SK-N-SH treated with all-trans-retinoic acid at 6 μM for 48 hours (cell line): ENCODE results near the gene ANAPC15.

Experiments
- ATAC-seq: fragments of 200-7000 bp; cut with Tn5 transposase; 3 replicates; pipeline ENCODE4 v1.9.1; 2020; ENCODE audit warnings: mild to moderate bottlenecking, moderate library complexity
- ARNTL ChIP-seq: fragments of 450-650 bp; formaldehyde crosslinking; IDR thresholded peaks from 2 replicates; pipeline ENCODE4 v1.5.0; 2020; ENCODE audit warnings: low read depth, mild to moderate bottlenecking, moderate library complexity, borderline replicate concordance
- BACH2 ChIP-seq: fragments of 250-450 bp; sonication (Bioruptor Pico); IDR thresholded peaks from 2 replicates; pipeline ENCODE4 v1.9.0; 2021; ENCODE audit warnings: mild to moderate bottlenecking, borderline replicate concordance
- CREB5 ChIP-seq: fragments of 250-450 bp; sonication (Bioruptor Pico); IDR thresholded peaks from 2 replicates; pipeline ENCODE4 v1.5.1; 2020; ENCODE audit warnings: low read depth, mild to moderate bottlenecking, moderate library complexity
- CSDC2 ChIP-seq: fragments of 250-450 bp; sonication (Bioruptor Pico); IDR thresholded peaks from 2 replicates; pipeline ENCODE4 v1.5.0; 2020; ENCODE audit warnings: mild to moderate bottlenecking, moderate library complexity
- CSRNP3 ChIP-seq: fragments of 250-450 bp; sonication (Bioruptor Pico); IDR thresholded peaks from 2 replicates; pipeline ENCODE4 v1.5.1; 2021; ENCODE audit warnings: mild to moderate bottlenecking, moderate library complexity
- ESRRG ChIP-seq: fragments of 250-450 bp; sonication (Bioruptor Pico); IDR thresholded peaks from 2 replicates; pipeline ENCODE4 v1.6.1; 2021; ENCODE audit warnings: mild to moderate bottlenecking
- GLIS3 ChIP-seq: fragments of 250-450 bp; sonication (Bioruptor Pico); IDR thresholded peaks from 2 replicates; pipeline ENCODE4 v1.5.0; 2020; ENCODE audit warnings: mild to moderate bottlenecking, moderate library complexity
- ISL1 ChIP-seq: fragments of 250-450 bp; sonication (Bioruptor Pico); IDR thresholded peaks from 2 replicates; pipeline ENCODE4 v2.1.2; 2022; ENCODE audit warnings: mild to moderate bottlenecking, moderate library complexity
- OSR1 ChIP-seq: fragments of 250-450 bp; sonication (Bioruptor Pico); IDR thresholded peaks from 2 replicates; pipeline ENCODE4 v1.8.0; 2022; ENCODE audit warnings: moderate library complexity, mild to moderate bottlenecking, inconsistent platforms
- PPARA ChIP-seq: fragments of 250-450 bp; sonication (Bioruptor Pico); IDR thresholded peaks from 2 replicates; pipeline ENCODE4 v1.5.0; 2020; ENCODE audit warnings: mild to moderate bottlenecking, borderline replicate concordance
- RARB ChIP-seq: fragments of 250-450 bp; sonication (Bioruptor Pico); IDR thresholded peaks from 2 replicates; pipeline ENCODE4 v1.8.0; 2021; ENCODE audit warnings: mild to moderate bottlenecking, moderate library complexity
- SNAI2 ChIP-seq: fragments of 250-450 bp; sonication (Bioruptor Pico); IDR thresholded peaks from 2 replicates; pipeline ENCODE4 v1.5.0; 2020; ENCODE audit warnings: mild to moderate bottlenecking, moderate library complexity
- TCF4 ChIP-seq: fragments of 250-450 bp; sonication (Bioruptor Pico); IDR thresholded peaks from 2 replicates; pipeline ENCODE4 v1.8.0; 2021; ENCODE audit warnings: mild to moderate bottlenecking, moderate library complexity, borderline replicate concordance
- TOX ChIP-seq: fragments of 250-450 bp; sonication (Bioruptor Pico); IDR thresholded peaks from 2 replicates; pipeline ENCODE4 v1.8.0; 2021; ENCODE audit warnings: mild to moderate bottlenecking, moderate library complexity, borderline replicate concordance
- TSHZ2 ChIP-seq: fragments of 250-450 bp; sonication (Bioruptor Pico); IDR thresholded peaks from 2 replicates; pipeline ENCODE4 v1.5.0; 2020; ENCODE audit warnings: mild to moderate bottlenecking, moderate library complexity
- ZC3H10 ChIP-seq: fragments of 250-450 bp; sonication (Bioruptor Pico); IDR thresholded peaks from 2 replicates; pipeline ENCODE4 v1.5.1; 2021; ENCODE audit warnings: mild to moderate bottlenecking, moderate library complexity
- ZFP3 ChIP-seq: fragments of 250-450 bp; sonication (Bioruptor Pico); IDR thresholded peaks from 2 replicates; pipeline ENCODE4 v1.5.0; 2020; ENCODE audit warnings: mild to moderate bottlenecking, moderate library complexity
- ZFP30 ChIP-seq: fragments of 450-650 bp; formaldehyde crosslinking; IDR thresholded peaks from 2 replicates; pipeline ENCODE4 v1.5.0; 2022; ENCODE audit warnings: mild to moderate bottlenecking, moderate library complexity
- ZNF565 ChIP-seq: fragments of 450-650 bp; formaldehyde crosslinking; conservative IDR thresholded peaks from 2 replicates; pipeline ENCODE4 v1.5.0; 2020; ENCODE audit warnings: low read depth, mild to moderate bottlenecking, moderate library complexity
- ZNF70 ChIP-seq: fragments of 450-650 bp; formaldehyde crosslinking; IDR thresholded peaks from 2 replicates; pipeline ENCODE4 v1.5.0; 2020; ENCODE audit warnings: mild to moderate bottlenecking, moderate library complexity
- ZNF8 ChIP-seq: fragments of 450-650 bp; formaldehyde crosslinking; IDR thresholded peaks from 2 replicates; pipeline ENCODE4 v1.5.0; 2020; ENCODE audit warnings: mild to moderate bottlenecking, moderate library complexity
- TF ChIP-seq, protein P1 (sequence below): fragments of 250-450 bp; sonication (Bioruptor Pico); IDR thresholded peaks from 2 replicates; pipeline ENCODE4 v1.8.0; 2020; ENCODE audit warnings: mild to moderate bottlenecking, moderate library complexity, borderline replicate concordance
- TF ChIP-seq, protein P2 (sequence below): fragments of 250-450 bp; sonication (Bioruptor Pico); IDR thresholded peaks from 2 replicates; pipeline ENCODE4 v1.8.0; 2021; ENCODE audit warnings: low read depth, mild to moderate bottlenecking, moderate library complexity, borderline replicate concordance

Gene ANAPC15

GRCh38 chr11:72069787-72070251, 42.7 kb downstream of the ANAPC15 start:
- TF ChIP-seq SNAI2 (CRISPR knock-in tag) (0 out of 2 replicates have a peak, but pooled peaks have one; percentile 64), ZNF8 (CRISPR knock-in tag) (no peak), ZFP3 (peak; percentile 75)
- ATAC-seq: peak; percentile 94

DNA sequence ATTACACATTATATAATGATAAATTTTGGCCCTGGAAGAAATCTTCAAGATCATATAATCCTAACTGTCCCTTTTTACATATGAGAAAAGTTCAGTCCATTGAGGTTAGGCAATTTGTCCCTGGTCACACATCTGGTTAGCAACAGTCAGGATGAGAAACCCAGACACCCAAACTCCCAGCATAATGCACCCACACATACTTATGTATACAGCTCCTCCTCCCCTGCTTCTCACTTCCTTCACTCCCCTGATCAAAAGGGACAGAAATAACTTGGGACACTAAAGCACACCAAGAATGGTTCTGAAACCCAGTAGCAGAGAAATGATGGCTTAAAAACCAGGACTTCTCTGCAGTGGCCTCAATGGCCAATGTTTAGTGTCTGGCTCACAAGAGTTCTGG, 43.3 kb downstream of the ANAPC15 start:
- TF ChIP-seq OSR1 (CRISPR knock-in tag) (no peak), ZFP30 (no peak), ZC3H10 (no peak), BACH2 (CRISPR knock-in tag) (no peak), ZNF70 (CRISPR knock-in tag) (no peak), CSRNP3 (no peak), ARNTL (CRISPR knock-in tag) (no peak), ISL1 (CRISPR knock-in tag) (no peak), ZNF565 (no peak), CREB5 (CRISPR knock-in tag) (no peak), TOX (CRISPR knock-in tag) (no peak), SNAI2 (CRISPR knock-in tag) (no peak), ZFP3 (no peak), GLIS3 (no peak), ESRRG (CRISPR knock-in tag) (no peak), TSHZ2 (CRISPR knock-in tag) (no peak), PPARA (CRISPR knock-in tag) (no peak), RARB (CRISPR knock-in tag) (no peak)
- TF ChIP-seq, protein P1, sequence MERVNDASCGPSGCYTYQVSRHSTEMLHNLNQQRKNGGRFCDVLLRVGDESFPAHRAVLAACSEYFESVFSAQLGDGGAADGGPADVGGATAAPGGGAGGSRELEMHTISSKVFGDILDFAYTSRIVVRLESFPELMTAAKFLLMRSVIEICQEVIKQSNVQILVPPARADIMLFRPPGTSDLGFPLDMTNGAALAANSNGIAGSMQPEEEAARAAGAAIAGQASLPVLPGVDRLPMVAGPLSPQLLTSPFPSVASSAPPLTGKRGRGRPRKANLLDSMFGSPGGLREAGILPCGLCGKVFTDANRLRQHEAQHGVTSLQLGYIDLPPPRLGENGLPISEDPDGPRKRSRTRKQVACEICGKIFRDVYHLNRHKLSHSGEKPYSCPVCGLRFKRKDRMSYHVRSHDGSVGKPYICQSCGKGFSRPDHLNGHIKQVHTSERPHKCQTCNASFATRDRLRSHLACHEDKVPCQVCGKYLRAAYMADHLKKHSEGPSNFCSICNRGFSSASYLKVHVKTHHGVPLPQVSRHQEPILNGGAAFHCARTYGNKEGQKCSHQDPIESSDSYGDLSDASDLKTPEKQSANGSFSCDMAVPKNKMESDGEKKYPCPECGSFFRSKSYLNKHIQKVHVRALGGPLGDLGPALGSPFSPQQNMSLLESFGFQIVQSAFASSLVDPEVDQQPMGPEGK (CRISPR knock-in tag): no peak
- TF ChIP-seq, protein P2, sequence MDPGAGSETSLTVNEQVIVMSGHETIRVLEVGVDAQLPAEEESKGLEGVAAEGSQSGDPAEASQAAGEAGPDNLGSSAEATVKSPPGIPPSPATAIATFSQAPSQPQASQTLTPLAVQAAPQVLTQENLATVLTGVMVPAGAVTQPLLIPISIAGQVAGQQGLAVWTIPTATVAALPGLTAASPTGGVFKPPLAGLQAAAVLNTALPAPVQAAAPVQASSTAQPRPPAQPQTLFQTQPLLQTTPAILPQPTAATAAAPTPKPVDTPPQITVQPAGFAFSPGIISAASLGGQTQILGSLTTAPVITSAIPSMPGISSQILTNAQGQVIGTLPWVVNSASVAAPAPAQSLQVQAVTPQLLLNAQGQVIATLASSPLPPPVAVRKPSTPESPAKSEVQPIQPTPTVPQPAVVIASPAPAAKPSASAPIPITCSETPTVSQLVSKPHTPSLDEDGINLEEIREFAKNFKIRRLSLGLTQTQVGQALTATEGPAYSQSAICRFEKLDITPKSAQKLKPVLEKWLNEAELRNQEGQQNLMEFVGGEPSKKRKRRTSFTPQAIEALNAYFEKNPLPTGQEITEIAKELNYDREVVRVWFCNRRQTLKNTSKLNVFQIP (CRISPR knock-in tag): no peak
- no peak for ATAC-seq

GRCh38 chr11:72067676-72068075, 44.8 kb downstream of the ANAPC15 start:
- ATAC-seq: no peak
- TF ChIP-seq ZC3H10 (no peak), CSDC2 (CRISPR knock-in tag) (no peak), ZFP30 (no peak), ISL1 (CRISPR knock-in tag) (no peak), ESRRG (CRISPR knock-in tag) (no peak), TOX (CRISPR knock-in tag) (no peak), TCF4 (no peak), ARNTL (CRISPR knock-in tag) (no peak), RARB (CRISPR knock-in tag) (no peak), GLIS3 (no peak), CREB5 (CRISPR knock-in tag) (no peak), BACH2 (CRISPR knock-in tag) (no peak), OSR1 (CRISPR knock-in tag) (no peak)
- TF ChIP-seq, protein P1 (CRISPR knock-in tag): no peak
